Fibroblast of pulmonary artery (primary cell): Measurements from ENCODE around the gene ANKRD60.

Source experiments
- DNase-seq: peaks from one replicate; pipeline ENCODE4 v3.0.0-alpha.2; 2010; ENCODE audit warnings: low read depth
- H3K4me3 ChIP-seq: replicated peaks from 2 replicates; pipeline ENCODE4 v1.5.1; 2011; ENCODE audit warnings: low read depth, mild to moderate bottlenecking, control low read depth, low read length, moderate library complexity
- TF ChIP-seq, protein P1 (sequence below): IDR thresholded peaks from 2 replicates; pipeline ENCODE4 v1.5.1; 2011; ENCODE audit warnings: mild to moderate bottlenecking, control low read depth, low read length, inconsistent platforms; ENCODE audit errors: missing control alignments

Gene ANKRD60

DNA sequence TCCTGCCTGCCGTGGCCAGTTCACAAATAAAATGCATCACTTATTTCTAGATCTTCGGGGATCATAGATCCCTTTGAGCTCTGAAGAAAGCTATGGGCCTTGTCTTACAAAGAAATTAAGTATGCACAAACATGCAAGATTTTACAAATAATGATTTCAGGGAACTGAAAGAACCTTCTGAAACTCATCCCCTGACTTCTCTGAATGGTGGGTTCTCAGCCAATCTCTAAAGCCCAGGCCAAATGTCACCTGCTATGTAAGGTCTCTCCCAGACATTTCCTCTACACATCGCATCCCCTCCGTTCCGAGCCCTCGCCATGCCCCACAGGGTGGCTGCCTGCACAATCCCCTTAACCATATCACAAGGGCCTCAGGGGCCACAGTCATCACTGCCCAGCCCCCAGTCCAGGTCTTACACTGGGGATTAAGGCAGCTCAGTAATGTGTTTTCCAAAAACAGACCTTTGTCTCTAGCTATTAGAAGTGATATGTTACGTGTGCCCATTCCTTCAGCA is 16.1 kb upstream of the ANKRD60 start:
- no peak for DNase-seq
- TF ChIP-seq, protein P1, sequence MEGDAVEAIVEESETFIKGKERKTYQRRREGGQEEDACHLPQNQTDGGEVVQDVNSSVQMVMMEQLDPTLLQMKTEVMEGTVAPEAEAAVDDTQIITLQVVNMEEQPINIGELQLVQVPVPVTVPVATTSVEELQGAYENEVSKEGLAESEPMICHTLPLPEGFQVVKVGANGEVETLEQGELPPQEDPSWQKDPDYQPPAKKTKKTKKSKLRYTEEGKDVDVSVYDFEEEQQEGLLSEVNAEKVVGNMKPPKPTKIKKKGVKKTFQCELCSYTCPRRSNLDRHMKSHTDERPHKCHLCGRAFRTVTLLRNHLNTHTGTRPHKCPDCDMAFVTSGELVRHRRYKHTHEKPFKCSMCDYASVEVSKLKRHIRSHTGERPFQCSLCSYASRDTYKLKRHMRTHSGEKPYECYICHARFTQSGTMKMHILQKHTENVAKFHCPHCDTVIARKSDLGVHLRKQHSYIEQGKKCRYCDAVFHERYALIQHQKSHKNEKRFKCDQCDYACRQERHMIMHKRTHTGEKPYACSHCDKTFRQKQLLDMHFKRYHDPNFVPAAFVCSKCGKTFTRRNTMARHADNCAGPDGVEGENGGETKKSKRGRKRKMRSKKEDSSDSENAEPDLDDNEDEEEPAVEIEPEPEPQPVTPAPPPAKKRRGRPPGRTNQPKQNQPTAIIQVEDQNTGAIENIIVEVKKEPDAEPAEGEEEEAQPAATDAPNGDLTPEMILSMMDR, result no peak
- H3K4me3 ChIP-seq, result no peak overlapping the region

DNA sequence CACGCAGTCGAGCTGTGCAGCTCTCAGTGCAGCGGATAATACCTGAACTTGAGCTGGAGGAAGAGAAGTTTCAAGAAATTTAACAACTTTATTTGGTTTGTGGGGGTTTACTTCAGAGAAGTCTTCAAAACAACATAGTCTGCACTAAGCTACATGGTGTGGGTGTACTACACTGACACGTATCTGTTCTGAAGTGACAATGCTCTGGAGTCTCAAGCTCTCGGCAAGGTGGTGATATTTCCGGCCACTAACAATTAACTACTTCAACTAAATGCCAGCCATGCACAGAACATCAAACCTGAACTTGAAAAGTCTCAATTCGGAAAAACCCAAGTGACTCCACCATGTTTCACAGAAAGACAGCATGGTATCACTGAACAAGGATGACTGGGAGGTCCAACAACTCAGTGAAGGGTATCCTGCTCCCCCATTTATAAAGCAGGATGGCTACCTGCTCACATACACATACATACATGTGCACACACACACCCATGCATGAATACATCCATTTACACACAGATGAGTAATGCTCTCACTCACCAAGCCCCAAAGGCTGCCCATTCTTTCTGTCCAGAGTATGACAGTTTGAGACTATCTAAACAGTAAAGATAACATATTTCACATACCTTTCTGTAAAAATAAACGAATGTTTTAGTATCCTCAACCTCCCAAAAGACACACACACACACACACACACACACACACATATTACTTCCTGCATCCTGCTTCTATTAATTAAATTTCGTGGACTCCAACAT is 15.4 kb upstream of the ANKRD60 start:
- H3K4me3 ChIP-seq, result no peak overlapping the region
- DNase-seq, result peak; percentile 1
- TF ChIP-seq, protein P1, result no peak

DNA sequence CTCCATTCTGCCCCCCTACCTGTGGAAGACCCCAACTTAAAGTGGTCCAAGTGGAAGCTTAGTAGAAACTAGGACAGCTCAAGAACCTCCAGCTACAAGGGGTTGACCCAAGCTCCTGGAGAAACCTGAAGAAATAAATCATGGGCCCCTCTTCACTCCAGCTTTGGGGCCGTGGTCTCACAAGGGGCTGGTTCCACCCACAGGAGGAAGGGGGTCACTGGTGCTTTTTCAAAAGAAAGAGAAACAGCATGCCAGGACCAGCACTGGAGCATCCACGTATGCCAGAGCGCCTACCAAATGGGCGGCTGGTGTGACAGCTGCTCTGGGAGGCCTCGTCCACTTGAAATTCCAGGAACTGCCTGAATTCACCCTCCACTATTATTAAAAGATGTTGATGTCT is 14.4 kb upstream of the ANKRD60 start:
- TF ChIP-seq, protein P1, result no peak
- no peak for DNase-seq
- no peak overlapping the region for H3K4me3 ChIP-seq

DNA sequence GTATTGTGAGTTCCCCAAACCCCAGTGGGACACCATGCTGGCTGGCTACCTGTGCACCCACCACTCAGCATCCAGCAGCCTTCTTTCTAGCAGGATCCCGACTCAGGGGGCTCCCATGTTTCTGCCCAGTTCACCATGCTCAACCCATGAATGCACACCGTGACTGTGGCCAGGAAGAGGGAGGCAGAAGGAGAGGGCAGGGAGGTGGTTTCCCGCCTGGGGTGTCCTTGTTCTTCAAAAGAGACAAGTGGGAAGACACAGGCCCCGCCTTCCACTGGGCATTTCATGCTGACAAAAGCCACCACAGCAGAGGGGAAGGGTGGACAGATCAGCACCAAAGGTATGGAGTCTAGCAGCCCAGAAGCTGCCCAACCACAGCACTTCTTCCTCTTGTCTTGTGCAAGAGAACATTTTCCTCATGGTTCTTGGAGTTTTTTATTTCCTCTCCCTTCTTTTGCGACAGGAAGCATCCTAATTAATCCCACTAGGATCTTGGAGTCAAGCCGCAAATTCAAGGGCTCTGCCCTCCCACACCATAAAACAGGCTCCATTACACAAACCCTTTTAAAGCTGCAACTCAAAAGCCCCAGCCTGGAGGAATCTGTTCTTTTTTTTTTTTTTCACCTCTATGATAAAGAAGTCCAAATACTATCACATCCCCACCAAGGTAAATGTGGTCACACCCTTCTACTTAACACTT is 13.5 kb upstream of the ANKRD60 start:
- H3K4me3 ChIP-seq, result no peak overlapping the region
- DNase-seq, result no peak
- TF ChIP-seq, protein P1, result no peak

DNA sequence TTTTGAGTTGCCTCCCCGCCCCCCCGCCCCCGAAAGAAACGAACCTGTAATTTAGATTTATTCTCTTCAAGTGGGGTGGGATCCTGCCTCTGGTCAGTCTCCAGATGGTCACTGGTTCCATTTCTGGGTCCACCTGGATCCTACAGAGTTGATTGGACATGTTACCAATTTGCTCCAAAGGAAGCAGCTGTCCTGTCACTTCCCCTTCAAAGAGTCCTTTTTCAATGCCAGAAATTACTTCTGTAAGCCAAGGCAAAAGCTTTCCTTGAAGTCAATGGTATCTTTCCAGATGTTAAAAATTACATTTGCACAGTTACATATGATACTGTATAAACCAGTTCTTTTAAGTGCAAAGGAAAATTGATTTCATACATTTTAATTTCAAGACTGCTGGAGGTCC is 12.0 kb upstream of the ANKRD60 start:
- TF ChIP-seq, protein P1, result no peak
- no peak for DNase-seq
- H3K4me3 ChIP-seq, result no peak overlapping the region

DNA sequence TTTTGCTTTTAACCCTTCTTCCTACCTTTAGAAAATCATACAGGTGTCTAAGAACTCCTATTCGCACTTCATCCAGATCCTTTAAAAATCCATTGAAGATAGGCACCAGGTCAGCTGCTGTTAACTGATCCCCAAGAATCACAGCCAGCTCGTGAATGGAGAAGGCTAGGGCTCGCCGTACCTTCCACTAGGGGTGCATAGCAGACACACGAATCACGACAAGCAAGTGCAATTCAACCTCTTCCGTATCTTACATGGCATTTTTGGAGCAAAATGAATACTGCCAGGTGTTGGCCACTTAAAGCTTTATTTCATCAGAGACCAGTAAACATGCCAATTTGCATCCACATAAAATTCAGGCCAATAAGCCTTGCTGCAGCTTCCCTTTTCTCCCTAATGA is 10.8 kb upstream of the ANKRD60 start:
- TF ChIP-seq, protein P1, result no peak
- H3K4me3 ChIP-seq, result no peak overlapping the region
- DNase-seq, result no peak

DNA sequence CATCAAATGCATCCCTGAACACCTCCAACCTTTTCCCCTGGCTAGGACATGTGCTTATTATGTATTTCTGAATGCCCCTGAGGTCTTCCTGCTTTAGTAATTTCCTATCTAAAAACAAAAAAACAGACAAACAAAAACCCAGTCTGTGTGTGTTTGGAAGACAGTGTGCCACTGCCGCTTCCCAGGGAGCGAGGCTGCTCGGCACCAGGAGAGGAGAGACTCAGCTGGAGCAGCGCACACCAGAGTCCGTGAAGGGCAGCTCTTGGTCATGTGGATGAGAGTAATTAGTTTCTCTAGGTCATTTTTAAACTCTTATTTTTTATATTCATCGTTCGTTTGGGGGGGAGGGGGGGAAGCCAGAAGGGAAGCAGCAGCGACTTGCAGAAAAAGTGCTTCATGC is 10.0 kb upstream of the ANKRD60 start:
- TF ChIP-seq, protein P1, result no peak
- DNase-seq, result no peak
- no peak overlapping the region for H3K4me3 ChIP-seq
